Activated T-cell treated with anti-CD3 and anti-CD28 coated beads, Interleukin-2, amount 50 U/mL, for 48 hours (primary cell): ENCODE results near the gene ANKRD24.
"Not testable (repeated sequence)": the region's sequence is repeated elsewhere in the genome, so short reads cannot be mapped to it uniquely, and the experiment has no call there.

ENCODE experiments used
- DNase-seq, 2 experiments: peaks; one replicate each; pipeline ENCODE4 v3.0.0-alpha.2; 2020

ANKRD24 gene

GRCh38 chr19:4182084-4182810, at the start of gene ANKRD24, which contains the start of gene SIRT6:
Gene ANKRD24 (plus strand): TSS chr19:4182689. CDS start chr19:4186426, 3,737 bp downstream.
Gene SIRT6 (minus strand): TSS chr19:4182563. CDS start chr19:4182539, 24 bp downstream.
- DNase-seq: peak; percentile 95 to 96

- no peak for DNase-seq
Measured at GRCh38 chr19:4134351-4134750, 48.1 kb upstream of the ANKRD24 start.

GRCh38 chr19:4135386-4135785, 47.1 kb upstream of the ANKRD24 start:
- DNase-seq: not testable (repeated sequence)

- no peak for DNase-seq
Measured at GRCh38 chr19:4136680-4137088, 45.8 kb upstream of the ANKRD24 start.

GRCh38 chr19:4138445-4138844, 44.0 kb upstream of the ANKRD24 start:
- no peak for DNase-seq

GRCh38 chr19:4139614-4140236, 42.8 kb upstream of the ANKRD24 start:
- DNase-seq: peak; percentile 96 to 97

GRCh38 chr19:4140237-4140711, 42.2 kb upstream of the ANKRD24 start:
- DNase-seq: peak; percentile 41 to 49

GRCh38 chr19:4142916-4143315, 39.6 kb upstream of the ANKRD24 start:
- DNase-seq: not testable (repeated sequence)

GRCh38 chr19:4144666-4145249, 37.7 kb upstream of the ANKRD24 start:
- DNase-seq: no peak

- no peak for DNase-seq
Measured at GRCh38 chr19:4149518-4150288, 32.8 kb upstream of the ANKRD24 start.

GRCh38 chr19:4151623-4152022, 30.9 kb upstream of the ANKRD24 start:
- DNase-seq: no peak

- DNase-seq: no peak
Measured at GRCh38 chr19:4152241-4152998, 30.1 kb upstream of the ANKRD24 start.

GRCh38 chr19:4154571-4155312, 27.7 kb upstream of the ANKRD24 start:
- no peak for DNase-seq

- no peak for DNase-seq
Measured at GRCh38 chr19:4157164-4157563, 25.3 kb upstream of the ANKRD24 start.

GRCh38 chr19:4157971-4158370, 24.5 kb upstream of the ANKRD24 start:
- DNase-seq: not testable (repeated sequence)

- DNase-seq: no peak
Measured at GRCh38 chr19:4161415-4162077, 20.9 kb upstream of the ANKRD24 start.

- no peak for DNase-seq
Measured at GRCh38 chr19:4164262-4164661, 18.2 kb upstream of the ANKRD24 start.

- DNase-seq: no peak
Measured at GRCh38 chr19:4171676-4172075, 10.8 kb upstream of the ANKRD24 start.

- peak; percentile 73 to 79 for DNase-seq
Measured at GRCh38 chr19:4172861-4173473, 9.5 kb upstream of the ANKRD24 start.

GRCh38 chr19:4173479-4174212, 8.8 kb upstream of the ANKRD24 start:
- no peak for DNase-seq
